ENCODE measurements around the gene COX6B2.

Gene COX6B2

DNA sequence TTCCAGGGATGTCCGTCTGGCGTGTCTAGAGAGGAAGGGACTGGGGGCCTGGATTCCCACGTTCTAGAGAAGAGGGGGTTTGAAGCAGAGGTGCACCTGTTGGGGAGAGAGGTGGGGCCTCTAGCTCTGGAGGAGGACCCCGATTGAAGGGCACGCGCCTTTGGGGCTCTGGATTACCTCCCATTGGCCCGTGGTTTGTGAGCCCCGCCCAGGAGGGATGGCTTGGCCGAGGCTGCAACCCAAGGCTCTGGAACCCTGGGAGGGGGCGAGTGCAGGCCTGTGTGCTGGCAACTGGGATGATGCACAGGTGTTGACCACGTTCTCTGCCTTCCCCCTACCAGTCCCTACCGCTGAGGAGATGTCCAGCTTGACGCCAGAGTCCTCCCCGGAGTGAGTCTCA is 49.5 kb downstream of the COX6B2 start:
- in situ Hi-C loops (cut with HindIII; ENCODE audit: low pct_unique_long_range_greater_than_20kb, low sequenced_read_pairs), result no loop called here
- no peak for TF ChIP-seq JUND (IDR thresholded peaks at IDR 0.05; ENCODE audit: low read depth)
- DNase-seq (ENCODE audit: low read depth in 1 of 2, low spot score in 1 of 2), result no peak

DNA sequence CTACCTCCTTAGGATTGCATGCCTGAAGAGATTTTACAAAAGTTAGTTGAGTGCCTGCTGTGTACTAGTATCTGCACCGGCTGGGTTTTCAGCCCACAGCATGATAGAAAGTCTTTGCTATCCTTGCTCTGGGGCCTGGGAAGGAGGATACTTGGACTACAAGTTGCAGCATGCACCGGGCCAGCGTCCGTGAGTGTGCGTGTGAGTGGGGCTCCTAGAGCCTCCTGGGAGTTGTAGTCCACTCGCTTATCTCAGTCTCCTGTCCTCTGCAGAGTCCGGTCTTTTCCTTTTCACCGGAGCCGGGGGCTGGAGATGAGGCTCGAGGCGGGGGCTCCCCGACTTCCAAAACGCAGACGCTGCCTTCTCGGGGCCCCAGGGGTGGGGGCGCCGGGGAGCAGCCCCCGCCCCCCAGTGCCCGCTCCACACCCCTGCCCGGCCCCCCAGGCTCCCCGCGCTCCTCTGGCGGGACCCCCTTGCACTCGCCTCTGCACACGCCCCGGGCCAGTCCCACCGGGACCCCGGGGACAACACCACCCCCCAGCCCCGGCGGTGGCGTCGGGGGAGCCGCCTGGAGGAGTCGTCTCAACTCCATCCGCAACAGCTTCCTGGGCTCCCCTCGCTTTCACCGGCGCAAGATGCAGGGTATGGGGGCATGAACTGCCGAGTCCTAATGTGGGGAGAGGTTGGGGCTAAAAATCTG is 50.1 kb downstream of the COX6B2 start:
- DNase-seq (ENCODE audit: low read depth in 1 of 2, low spot score in 1 of 2), result peak; percentile 51 to 72
- no peak for TF ChIP-seq JUND (IDR thresholded peaks at IDR 0.05; ENCODE audit: low read depth)
- in situ Hi-C loops (cut with HindIII; ENCODE audit: low pct_unique_long_range_greater_than_20kb, low sequenced_read_pairs), result no loop called here

DNA sequence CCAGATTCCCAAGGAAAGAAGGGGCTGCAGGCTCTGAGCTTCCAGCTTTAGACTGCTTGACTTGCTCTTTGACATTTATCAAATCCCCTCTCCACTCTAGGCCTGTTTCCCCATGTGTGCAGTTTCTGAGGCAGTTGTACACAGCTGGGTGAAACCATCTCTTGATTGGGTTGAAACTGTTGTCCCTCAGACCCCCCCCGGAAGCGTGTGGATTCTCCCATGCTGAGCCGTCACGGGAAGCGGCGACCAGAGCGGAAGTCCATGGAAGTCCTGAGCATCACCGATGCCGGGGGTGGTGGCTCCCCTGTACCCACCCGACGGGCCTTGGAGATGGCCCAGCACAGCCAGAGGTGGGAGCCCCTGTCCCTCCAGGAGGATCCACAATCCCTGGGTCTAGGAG is 51.0 kb downstream of the COX6B2 start:
- no peak for TF ChIP-seq JUND (IDR thresholded peaks at IDR 0.05; ENCODE audit: low read depth)
- in situ Hi-C loops (cut with HindIII; ENCODE audit: low pct_unique_long_range_greater_than_20kb, low sequenced_read_pairs), result no loop called here
- DNase-seq (ENCODE audit: low read depth in 1 of 2, low spot score in 1 of 2), result no peak

DNA sequence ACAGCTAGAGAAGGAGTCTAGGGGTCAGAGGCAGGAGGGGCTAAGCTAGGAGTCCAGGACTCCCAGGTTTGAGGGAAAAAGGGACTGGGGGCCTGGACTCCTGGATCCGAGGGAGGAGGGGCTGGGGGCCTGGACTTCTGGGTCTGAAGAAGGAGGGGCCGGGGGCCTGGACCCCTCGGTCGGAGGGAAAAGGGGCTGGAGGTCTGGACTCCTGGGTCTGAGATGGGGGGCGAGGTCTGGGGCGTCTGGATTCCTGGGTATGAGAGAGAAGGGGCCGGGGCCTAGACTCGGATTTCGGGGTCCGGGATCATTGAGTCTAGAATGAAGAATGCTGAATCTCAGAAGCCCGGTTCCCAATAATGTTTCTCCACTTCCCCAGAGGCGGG is 52.2 kb downstream of the COX6B2 start:
- in situ Hi-C loops (cut with HindIII; ENCODE audit: low pct_unique_long_range_greater_than_20kb, low sequenced_read_pairs), result no loop called here
- DNase-seq (ENCODE audit: low read depth in 1 of 2, low spot score in 1 of 2), result no peak
- TF ChIP-seq JUND (IDR thresholded peaks at IDR 0.05; ENCODE audit: low read depth), result no peak

DNA sequence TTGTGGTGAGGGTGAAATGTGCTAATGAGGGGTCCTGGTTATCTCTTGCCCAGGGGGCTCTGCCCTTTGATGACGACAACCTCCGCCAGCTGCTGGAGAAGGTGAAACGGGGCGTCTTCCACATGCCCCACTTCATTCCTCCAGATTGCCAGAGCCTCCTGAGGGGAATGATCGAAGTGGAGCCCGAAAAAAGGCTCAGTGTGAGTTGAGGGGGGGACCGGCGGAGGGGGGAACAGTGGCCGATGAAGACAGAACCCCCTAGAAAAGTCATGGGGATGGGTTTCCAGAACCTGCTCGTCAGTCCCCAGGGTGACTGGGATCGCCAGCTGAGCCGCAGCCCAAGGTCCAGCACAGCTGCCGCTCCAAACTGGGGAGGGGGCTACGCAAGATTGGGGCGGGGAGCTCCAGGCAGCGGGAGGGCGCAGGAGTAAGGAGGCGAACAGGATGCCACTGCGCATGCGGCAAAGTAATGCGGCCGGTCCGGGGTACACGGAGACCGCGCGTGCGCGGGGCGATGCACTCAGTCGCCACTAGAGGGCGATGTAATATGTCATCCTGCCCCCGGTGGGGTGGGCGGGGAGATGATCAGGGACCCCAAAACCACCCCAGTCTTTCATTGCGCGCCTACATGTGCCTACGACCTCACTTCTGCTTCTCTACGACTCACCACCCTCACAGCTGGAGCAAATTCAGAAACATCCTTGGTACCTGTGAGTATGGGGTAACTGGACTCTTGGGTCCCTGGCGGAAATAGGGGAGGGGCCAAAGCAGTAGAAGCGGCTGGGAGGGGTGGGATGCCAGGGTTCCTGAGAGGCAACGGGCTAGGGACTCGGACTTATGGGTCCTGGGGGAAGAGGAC is 52.8 kb downstream of the COX6B2 start:
- peak; percentile 75 to 98 for DNase-seq (ENCODE audit: low read depth in 1 of 2, low spot score in 1 of 2)
- in situ Hi-C loops (cut with HindIII; ENCODE audit: low pct_unique_long_range_greater_than_20kb, low sequenced_read_pairs), result no loop called here
- no peak for TF ChIP-seq JUND (IDR thresholded peaks at IDR 0.05; ENCODE audit: low read depth)

DNA sequence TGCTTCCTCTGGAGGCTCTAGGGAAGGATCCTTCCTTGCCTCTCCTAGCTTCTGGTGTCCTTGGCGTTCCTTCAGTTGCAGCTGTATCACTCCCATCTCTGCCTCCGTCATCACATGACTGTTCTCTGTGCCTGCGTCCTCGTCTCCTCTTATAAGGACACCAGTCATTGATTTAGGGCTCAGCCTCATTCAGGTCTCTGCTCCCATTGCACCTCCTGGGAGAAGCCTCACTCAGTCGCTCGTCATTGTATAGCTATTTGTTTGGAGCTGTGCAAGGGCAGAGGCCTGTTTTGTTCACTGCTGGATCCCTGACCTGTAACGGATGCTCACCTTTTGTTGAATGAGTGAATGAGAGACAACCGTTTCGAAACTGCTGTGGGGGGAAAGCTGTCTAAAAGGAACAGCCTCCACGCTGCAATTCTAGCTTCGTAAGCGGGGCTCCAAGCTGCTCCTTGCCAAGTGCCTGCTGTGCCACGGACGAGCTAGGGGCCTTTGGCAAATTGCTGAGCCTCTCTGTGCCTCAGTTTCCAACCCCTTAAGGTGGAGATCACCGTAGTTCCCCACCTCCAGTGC is 53.5 kb downstream of the COX6B2 start:
- TF ChIP-seq JUND (IDR thresholded peaks at IDR 0.05; ENCODE audit: low read depth), result no peak
- no peak for DNase-seq (ENCODE audit: low read depth in 1 of 2, low spot score in 1 of 2)
- in situ Hi-C loops (cut with HindIII; ENCODE audit: low pct_unique_long_range_greater_than_20kb, low sequenced_read_pairs), result no loop called here

DNA sequence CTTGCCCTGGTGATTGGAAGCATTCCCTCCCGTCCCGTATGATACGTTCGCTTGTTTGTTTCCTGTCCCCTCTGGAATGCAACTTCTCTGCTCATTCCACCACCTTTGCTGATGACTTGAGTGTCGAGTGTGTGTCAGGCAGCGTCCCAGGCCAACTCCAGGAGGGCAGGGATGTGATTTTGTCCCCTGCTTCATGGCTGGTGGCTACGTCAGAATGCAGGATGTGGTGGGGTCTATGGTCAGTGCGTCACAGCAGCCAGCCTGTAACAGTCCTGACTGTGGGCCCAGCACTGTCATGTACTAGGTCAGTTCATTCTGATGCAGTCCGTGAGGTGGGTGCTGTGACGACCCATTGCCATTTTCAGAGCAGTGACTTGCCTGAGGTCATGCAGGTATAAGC is 54.5 kb downstream of the COX6B2 start:
- in situ Hi-C loops (cut with HindIII; ENCODE audit: low pct_unique_long_range_greater_than_20kb, low sequenced_read_pairs), result no loop called here
- DNase-seq (ENCODE audit: low read depth in 1 of 2, low spot score in 1 of 2), result no peak
- no peak for TF ChIP-seq JUND (IDR thresholded peaks at IDR 0.05; ENCODE audit: low read depth)
